Measurements from ENCODE around the gene P2RX4.
"Not testable (repeated sequence)": the region's sequence is repeated elsewhere in the genome, so short reads cannot be mapped to it uniquely, and the experiment has no call there.

Gene P2RX4

DNA sequence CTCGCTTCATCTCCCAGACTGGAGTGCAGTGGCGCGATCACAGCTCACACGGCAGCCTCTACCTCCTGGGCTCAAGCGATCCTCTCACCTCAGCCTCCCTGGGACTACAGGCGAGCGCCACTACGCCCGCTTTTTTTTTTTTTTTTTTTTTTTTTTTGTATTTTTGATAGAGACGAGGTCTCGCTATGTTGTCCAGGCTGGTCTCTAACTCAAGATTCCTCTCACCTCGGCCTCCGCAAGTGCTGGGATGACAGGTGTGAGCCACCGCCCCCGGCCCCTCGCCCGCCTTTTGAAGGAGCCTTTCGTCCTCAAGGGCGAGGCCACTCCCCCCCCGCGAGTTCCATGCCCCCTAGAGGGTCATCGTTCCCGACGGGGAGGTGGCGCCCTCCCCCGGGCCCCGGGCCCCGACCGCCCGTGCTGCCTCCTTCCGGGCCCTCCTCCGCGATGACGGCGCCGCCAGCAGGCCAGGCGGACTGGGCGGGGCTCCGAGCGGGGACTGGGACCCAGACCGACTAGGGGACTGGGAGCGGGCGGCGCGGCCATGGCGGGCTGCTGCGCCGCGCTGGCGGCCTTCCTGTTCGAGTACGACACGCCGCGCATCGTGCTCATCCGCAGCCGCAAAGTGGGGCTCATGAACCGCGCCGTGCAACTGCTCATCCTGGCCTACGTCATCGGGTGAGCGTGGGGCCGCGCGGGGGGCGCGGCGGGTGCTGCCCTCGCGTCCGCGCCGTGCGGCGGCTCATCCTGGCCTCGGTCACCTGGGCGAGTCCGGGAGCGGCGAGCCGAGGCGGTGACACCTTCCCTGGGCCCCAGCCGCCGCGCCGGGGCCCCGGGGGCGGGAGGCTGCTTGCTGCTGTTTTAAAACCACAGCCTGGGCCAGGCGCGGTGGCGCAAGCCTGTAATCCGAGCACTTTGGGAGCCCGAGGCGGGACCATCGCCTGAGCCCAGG is at the start of gene P2RX4:
TSS of gene P2RX4 (plus strand) at position 506 of the 949 bp plus-strand sequence. CDS start at position 542, 36 bp downstream.
- ATAC-seq (replicated peaks; ENCODE audit: extremely low read depth, poor library complexity, severe bottlenecking) (peak; percentile 84), DNase-seq (ENCODE audit: low spot score in 2 of 2) (peak; percentile 77 to 81)
- Mint-ChIP-seq H3K36me3 (ENCODE audit: insufficient read depth) (peaks cover 13% of the 10 kb centered on the region), H3K4me1 (peaks cover 26% of the 10 kb centered on the region), H3K9me3 (no peaks in the 10 kb centered on the region), H3K27me3 (no peaks in the 10 kb centered on the region), H3K27ac (ENCODE audit: low read depth) (peak within 1 kb of the TSS; percentile 93), H3K4me3 (peak within 1 kb of the TSS; percentile 85)

GRCh38 chr12:121162384-121162783 is 47.5 kb upstream of the P2RX4 start:
- ATAC-seq (replicated peaks; ENCODE audit: extremely low read depth, poor library complexity, severe bottlenecking): no peak
- H3K27ac Mint-ChIP-seq (ENCODE audit: low read depth): no peak overlapping the region
- H3K4me1 Mint-ChIP-seq: peaks cover 5% of the 10 kb centered on the region
- no peak overlapping the region for H3K4me3 Mint-ChIP-seq
- no peak for DNase-seq (ENCODE audit: low spot score in 2 of 2)
- no peaks in the 10 kb centered on the region for H3K9me3 Mint-ChIP-seq
- no peaks in the 10 kb centered on the region for H3K27me3 Mint-ChIP-seq
- H3K36me3 Mint-ChIP-seq (ENCODE audit: insufficient read depth): peaks cover 8% of the 10 kb centered on the region

DNA sequence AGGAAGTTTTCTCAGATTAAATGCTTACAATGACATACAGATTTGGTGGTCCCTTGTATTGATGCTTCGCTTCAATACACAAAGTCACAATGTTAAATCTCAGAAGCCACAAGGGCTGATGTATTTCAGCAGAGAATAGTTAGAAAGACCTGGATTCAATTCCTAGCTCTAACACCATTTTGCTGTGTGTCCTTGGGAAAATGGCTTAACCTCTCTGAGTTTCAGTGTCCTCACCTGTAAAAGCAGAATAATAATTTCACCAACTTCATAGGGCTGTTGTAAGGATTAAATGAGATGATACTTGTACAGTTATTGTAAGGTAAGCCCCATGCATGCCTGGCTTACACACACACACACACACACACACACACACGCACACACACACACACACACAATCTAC is 46.9 kb upstream of the P2RX4 start:
- H3K4me1 Mint-ChIP-seq: peaks cover 5% of the 10 kb centered on the region

GRCh38 chr12:121164839-121165238 is 45.1 kb upstream of the P2RX4 start:
- not testable (repeated sequence) for H3K27ac Mint-ChIP-seq (ENCODE audit: low read depth); DNase-seq (ENCODE audit: low spot score in 2 of 2); H3K4me3 Mint-ChIP-seq; ATAC-seq (replicated peaks; ENCODE audit: extremely low read depth, poor library complexity, severe bottlenecking); H3K4me1 Mint-ChIP-seq; H3K9me3 Mint-ChIP-seq; H3K27me3 Mint-ChIP-seq
- peaks cover 10% of the 10 kb centered on the region for H3K36me3 Mint-ChIP-seq (ENCODE audit: insufficient read depth)

More for the DNA sequence above, 46.9 kb upstream of the P2RX4 start:
- no peak for DNase-seq (ENCODE audit: low spot score in 2 of 2)
- Mint-ChIP-seq H3K36me3 (ENCODE audit: insufficient read depth) (peaks cover 8% of the 10 kb centered on the region), H3K9me3 (no peaks in the 10 kb centered on the region), H3K27me3 (no peaks in the 10 kb centered on the region), H3K4me3 (no peak overlapping the region), H3K27ac (ENCODE audit: low read depth) (no peak overlapping the region)
- ATAC-seq (replicated peaks; ENCODE audit: extremely low read depth, poor library complexity, severe bottlenecking): no peak

- no peak for DNase-seq (ENCODE audit: low spot score in 2 of 2)
- H3K4me3 Mint-ChIP-seq: no peak overlapping the region
- no peak overlapping the region for H3K27ac Mint-ChIP-seq (ENCODE audit: low read depth)
- no peaks in the 10 kb centered on the region for H3K27me3 Mint-ChIP-seq
- ATAC-seq (replicated peaks; ENCODE audit: extremely low read depth, poor library complexity, severe bottlenecking): no peak
- H3K4me1 Mint-ChIP-seq: no peaks in the 10 kb centered on the region
- H3K36me3 Mint-ChIP-seq (ENCODE audit: insufficient read depth): peaks cover 13% of the 10 kb centered on the region
- no peaks in the 10 kb centered on the region for H3K9me3 Mint-ChIP-seq
Measured at GRCh38 chr12:121165316-121165715, 44.6 kb upstream of the P2RX4 start.

DNA sequence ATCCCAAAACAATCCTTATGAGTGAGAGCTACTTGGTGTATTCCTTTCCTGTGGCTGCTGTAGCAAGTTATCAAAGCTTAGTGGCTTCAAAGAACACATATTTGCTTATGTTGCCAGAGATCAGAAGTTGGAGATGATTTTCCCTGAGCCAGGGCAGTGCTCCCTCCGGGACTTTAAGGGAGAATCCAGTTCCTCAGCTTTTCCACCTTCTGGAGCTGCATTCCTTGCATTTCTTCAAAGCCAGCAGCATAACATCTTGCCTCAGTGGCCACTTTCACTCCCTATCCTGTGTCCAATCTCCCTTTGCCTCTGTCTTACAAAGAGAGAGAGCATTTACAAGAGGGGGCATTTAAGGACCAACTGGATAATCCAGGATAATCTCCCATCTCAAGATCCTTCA is 43.6 kb upstream of the P2RX4 start:
- DNase-seq (ENCODE audit: low spot score in 2 of 2) (no peak), ATAC-seq (replicated peaks; ENCODE audit: extremely low read depth, poor library complexity, severe bottlenecking) (no peak)
- Mint-ChIP-seq H3K4me1 (no peaks in the 10 kb centered on the region), H3K4me3 (no peak overlapping the region), H3K9me3 (no peaks in the 10 kb centered on the region), H3K27ac (ENCODE audit: low read depth) (no peak overlapping the region), H3K36me3 (ENCODE audit: insufficient read depth) (peaks cover 11% of the 10 kb centered on the region), H3K27me3 (no peaks in the 10 kb centered on the region)

DNA sequence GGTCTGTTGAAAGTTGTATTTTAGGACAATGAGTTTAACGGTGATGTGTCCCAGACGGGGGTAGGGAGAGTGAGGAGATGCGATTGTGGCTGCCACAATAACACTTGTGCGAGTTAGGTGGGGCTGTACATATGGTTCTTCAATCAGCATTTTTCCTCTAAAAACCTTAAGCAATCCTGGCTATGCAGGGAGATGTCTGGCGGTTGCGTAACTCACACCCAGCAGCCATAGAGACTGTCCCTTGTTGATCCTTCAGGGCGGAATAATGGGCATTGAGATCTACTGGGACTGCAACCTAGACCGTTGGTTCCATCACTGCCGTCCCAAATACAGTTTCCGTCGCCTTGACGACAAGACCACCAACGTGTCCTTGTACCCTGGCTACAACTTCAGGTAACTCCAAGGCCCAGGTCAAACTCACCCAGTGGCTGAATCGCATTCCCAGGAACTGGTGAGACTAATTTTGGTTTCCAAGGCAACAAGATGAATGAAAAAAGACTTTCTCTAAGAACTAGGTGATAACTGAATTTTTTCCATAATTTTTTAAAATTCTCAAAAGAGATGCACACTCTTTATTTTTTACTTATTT is 42.6 kb upstream of the P2RX4 start:
- Mint-ChIP-seq H3K27ac (ENCODE audit: low read depth) (no peak overlapping the region), H3K4me1 (no peaks in the 10 kb centered on the region), H3K9me3 (no peaks in the 10 kb centered on the region), H3K4me3 (no peak overlapping the region), H3K36me3 (ENCODE audit: insufficient read depth) (peaks cover 9% of the 10 kb centered on the region), H3K27me3 (no peaks in the 10 kb centered on the region)
- DNase-seq (ENCODE audit: low spot score in 2 of 2) (no peak), ATAC-seq (replicated peaks; ENCODE audit: extremely low read depth, poor library complexity, severe bottlenecking) (no peak)

DNA sequence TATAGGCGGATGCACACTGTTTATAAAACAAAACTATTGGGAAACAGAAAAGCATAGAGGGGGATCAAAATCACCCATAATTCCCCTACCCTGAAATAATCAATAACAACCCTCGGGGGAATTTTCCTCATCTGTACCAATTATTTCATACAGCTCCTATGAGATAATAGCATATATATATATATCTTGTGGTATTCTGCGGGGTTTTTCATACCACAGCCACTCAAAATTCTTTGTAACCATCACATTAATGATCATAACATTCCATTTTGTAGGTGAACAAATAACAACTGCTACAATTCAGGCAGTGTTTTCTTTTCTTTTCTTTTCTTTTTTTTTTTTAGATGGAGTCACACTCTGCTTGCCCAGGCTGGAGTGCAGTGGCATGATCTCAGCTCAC is 42.0 kb upstream of the P2RX4 start:
- Mint-ChIP-seq H3K4me3 (no peak overlapping the region), H3K27ac (ENCODE audit: low read depth) (no peak overlapping the region), H3K36me3 (ENCODE audit: insufficient read depth) (peaks cover 9% of the 10 kb centered on the region), H3K27me3 (no peaks in the 10 kb centered on the region), H3K4me1 (no peaks in the 10 kb centered on the region), H3K9me3 (no peaks in the 10 kb centered on the region)
- DNase-seq (ENCODE audit: low spot score in 2 of 2): no peak
- ATAC-seq (replicated peaks; ENCODE audit: extremely low read depth, poor library complexity, severe bottlenecking): no peak

- DNase-seq (ENCODE audit: low spot score in 2 of 2) (no peak), ATAC-seq (replicated peaks; ENCODE audit: extremely low read depth, poor library complexity, severe bottlenecking) (no peak)
- Mint-ChIP-seq H3K4me3 (no peak overlapping the region), H3K36me3 (ENCODE audit: insufficient read depth) (peaks cover 9% of the 10 kb centered on the region), H3K9me3 (no peaks in the 10 kb centered on the region), H3K4me1 (no peaks in the 10 kb centered on the region), H3K27ac (ENCODE audit: low read depth) (no peak overlapping the region), H3K27me3 (no peaks in the 10 kb centered on the region)
Measured at GRCh38 chr12:121170151-121170550, 39.8 kb upstream of the P2RX4 start.

GRCh38 chr12:121170611-121171260 is 39.2 kb upstream of the P2RX4 start:
- H3K4me1 Mint-ChIP-seq: no peaks in the 10 kb centered on the region
- ATAC-seq (replicated peaks; ENCODE audit: extremely low read depth, poor library complexity, severe bottlenecking): no peak
- peak overlapping the region; percentile 8 for H3K27ac Mint-ChIP-seq (ENCODE audit: low read depth)
- DNase-seq (ENCODE audit: low spot score in 2 of 2): no peak
- H3K9me3 Mint-ChIP-seq: no peaks in the 10 kb centered on the region
- peaks cover 9% of the 10 kb centered on the region for H3K36me3 Mint-ChIP-seq (ENCODE audit: insufficient read depth)
- H3K27me3 Mint-ChIP-seq: no peaks in the 10 kb centered on the region
- no peak overlapping the region for H3K4me3 Mint-ChIP-seq

DNA sequence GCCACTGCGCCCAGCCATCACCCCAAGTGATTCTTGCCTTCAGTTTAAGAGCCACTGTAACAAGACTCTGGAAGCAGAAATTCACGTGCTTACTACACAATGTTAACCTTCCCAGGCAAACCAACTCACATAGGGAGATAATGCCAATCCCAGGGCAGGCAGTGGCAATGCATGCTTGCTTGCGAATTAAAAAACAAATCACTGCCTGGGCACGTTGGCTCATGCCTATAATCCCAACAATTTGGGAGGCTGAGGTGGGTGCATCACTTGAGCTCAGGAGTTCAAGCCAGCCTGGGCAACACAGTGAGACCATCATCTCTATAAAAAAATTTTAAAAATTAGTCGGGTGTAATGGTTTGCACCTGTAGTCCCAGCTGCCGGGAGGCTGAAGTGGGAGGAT is 37.8 kb upstream of the P2RX4 start:
- ATAC-seq (replicated peaks; ENCODE audit: extremely low read depth, poor library complexity, severe bottlenecking): no peak
- Mint-ChIP-seq H3K36me3 (ENCODE audit: insufficient read depth) (peaks cover 10% of the 10 kb centered on the region), H3K9me3 (no peaks in the 10 kb centered on the region), H3K4me1 (no peaks in the 10 kb centered on the region), H3K27ac (ENCODE audit: low read depth) (no peak overlapping the region), H3K4me3 (no peak overlapping the region), H3K27me3 (no peaks in the 10 kb centered on the region)
- DNase-seq (ENCODE audit: low spot score in 2 of 2): no peak

DNA sequence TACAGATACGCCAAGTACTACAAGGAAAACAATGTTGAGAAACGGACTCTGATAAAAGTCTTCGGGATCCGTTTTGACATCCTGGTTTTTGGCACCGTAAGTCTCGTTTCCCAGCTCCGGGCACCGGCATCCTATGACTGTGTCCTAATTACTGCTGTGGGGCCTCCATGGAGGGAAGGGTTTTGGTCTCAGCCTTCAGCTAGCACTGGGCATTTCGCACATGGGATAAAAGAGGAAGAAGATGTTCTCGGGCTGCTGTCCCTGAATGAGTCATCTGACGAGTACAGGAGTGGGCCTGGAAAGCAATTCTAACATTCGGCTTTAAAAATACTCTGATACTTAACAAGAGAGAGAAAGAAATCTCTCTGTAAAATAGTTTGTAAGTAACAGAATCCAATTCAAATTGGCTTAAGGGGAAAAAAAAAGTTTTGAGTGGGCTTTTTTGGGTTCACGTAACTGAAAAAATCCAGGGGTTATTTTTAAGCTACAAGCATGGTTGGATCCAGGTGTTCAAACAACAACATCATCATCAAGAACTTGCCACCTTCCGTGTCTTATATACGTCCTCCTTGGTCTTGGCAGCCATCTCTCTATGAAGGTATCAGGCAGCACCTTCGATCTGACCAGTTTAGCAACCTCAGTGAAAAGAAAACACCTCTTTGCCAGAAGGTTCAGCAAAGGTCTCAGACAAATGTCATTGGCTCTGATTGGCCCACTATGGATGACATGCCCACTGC is 34.4 kb upstream of the P2RX4 start:
- no peaks in the 10 kb centered on the region for H3K4me1 Mint-ChIP-seq
- H3K27me3 Mint-ChIP-seq: no peaks in the 10 kb centered on the region
- no peak overlapping the region for H3K4me3 Mint-ChIP-seq
- ATAC-seq (replicated peaks; ENCODE audit: extremely low read depth, poor library complexity, severe bottlenecking) (no peak), DNase-seq (ENCODE audit: low spot score in 2 of 2) (no peak)
- H3K36me3 Mint-ChIP-seq (ENCODE audit: insufficient read depth): peaks cover 11% of the 10 kb centered on the region
- no peaks in the 10 kb centered on the region for H3K9me3 Mint-ChIP-seq
- no peak overlapping the region for H3K27ac Mint-ChIP-seq (ENCODE audit: low read depth)
